Activated CD4-positive, alpha-beta T cell treated with anti-CD3 and anti-CD28 coated beads, Interleukin-2, amount 50 U/mL, for 16 hours (primary cell): ENCODE data around the gene DARS1.
A peak's percentile ranks its signal among the peaks of the same experiment; 100 is the strongest.

Experiments
- DNase-seq: peaks from one replicate; pipeline ENCODE4 v3.0.0-alpha.2; 2020

Gene DARS1

GRCh38 chr2:136014411-136014810 is 29.0 kb upstream of the DARS1 start:
- DNase-seq, result no peak

DNA sequence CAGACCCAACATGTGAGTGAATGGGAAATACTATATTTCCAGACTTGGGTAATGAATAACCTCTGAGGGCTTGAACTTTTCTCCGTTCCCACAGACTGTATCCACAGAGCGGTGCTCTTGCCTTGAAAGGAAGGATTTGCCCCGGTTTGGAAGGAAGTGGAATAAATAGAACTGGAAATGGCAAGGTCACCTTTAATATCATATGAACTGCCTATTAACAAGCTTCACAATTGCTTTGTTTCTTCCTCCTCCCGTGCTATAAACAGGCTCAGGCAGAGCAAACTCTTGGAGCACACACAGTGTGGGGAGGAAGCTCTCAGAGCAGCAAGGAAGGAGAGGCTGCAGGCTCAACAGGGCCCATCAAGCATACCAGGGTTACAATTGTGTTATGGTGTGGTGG is 28.5 kb upstream of the DARS1 start:
- no peak for DNase-seq

DNA sequence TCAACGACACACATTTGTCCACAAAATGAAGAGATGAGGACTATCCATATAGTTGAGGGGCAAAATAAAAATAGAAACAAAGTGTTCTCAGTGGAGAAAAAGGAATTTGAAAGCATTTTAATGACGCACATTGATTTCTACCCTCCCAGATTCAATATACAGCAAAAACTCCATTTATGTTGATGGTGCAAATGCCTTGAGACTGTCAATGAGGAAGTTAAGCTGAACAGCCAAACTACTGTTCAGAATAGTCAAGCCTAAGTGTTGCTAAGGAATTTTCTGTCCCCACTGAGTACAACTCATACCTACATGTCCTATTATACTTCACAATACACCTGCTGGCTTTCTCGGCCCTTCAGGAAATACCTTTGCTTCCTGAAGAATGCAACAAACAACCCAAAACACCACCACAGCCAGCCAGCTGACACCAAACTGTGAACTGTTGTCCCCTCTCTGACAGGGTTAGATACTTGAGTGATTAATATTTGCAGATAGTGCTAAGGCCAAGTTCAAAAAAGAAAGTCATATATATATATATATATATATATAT is 27.8 kb upstream of the DARS1 start:
- no peak for DNase-seq

- no peak for DNase-seq
These were observed 26.9 kb upstream of the DARS1 start for GRCh38 chr2:136012315-136012714.

GRCh38 chr2:136010126-136010525 is 24.7 kb upstream of the DARS1 start:
- DNase-seq, result no peak

GRCh38 chr2:136008205-136008865 is 22.9 kb upstream of the DARS1 start:
- peak; percentile 91 for DNase-seq

DNA sequence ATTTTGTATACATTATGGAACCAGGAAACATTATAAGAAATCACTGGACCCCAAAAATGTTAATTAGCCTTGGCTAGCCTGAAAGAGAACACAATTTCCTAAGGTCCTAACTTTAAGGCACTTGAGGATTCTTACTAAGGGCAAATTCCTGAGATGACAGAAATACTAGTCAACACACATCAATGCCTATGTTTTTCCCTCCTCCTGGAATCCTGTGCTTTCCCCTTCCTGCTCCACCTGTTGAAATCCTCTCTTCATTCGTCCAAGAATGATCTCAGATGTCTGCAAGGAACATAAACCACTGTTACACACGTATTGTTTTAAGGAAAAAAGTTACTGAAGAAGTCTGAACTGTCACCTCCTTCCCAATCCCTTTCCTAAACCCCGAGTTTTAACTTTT is 21.2 kb upstream of the DARS1 start:
- no peak for DNase-seq

DNA sequence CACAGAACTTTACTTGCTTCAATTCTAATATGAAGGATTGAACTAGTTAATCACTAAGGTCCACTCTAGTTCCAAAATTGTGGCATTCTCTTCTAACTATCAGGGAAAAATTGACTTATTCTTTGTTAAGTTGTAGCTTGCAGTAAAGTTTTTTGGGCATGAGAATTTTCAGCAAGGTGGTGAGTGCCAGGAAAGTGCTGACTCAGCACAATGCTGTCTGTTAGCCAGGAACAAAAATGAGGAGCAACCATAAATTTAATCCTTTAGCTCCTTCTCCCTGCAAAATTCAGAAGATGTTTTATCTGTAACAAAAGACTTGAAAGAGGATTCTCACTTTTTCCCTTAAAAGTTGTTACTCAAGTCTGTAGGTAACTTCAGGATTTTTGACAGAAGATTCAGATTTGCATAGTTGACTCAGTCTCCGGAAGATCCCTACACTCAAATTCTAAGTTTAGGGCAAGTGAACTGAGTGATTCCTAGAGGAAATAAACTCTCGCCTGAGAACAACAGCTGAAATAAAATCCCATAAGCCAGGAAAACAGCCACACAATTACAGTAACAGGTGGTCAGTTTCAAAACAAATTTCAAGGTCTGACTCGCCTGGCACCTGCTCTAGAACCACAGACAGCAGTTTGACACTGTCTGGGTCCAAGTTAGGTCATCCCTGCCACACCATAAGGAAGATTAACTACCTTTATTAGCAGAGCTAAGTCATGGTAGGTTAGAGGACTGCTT is 20.2 kb upstream of the DARS1 start:
- DNase-seq, result peak; percentile 62

DNA sequence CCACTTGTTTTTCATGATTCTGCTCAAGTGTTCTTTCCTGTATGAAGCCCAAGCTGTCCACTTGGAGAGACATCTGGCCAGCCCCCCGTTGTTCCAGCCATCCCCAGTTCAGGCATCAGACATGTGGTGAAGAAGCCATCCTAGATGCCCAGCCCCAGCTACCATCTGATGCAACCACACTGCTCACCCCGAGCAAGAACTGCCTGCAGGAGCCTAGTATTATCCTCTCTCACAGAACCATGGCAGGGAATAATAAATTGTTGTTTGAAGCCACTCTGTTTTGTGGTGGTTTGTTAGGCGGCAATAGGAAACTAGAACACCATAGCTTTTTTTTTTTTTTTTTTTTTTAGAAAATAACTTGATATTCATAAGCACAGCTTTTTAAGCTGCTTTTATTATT is 19.5 kb upstream of the DARS1 start:
- no peak for DNase-seq

DNA sequence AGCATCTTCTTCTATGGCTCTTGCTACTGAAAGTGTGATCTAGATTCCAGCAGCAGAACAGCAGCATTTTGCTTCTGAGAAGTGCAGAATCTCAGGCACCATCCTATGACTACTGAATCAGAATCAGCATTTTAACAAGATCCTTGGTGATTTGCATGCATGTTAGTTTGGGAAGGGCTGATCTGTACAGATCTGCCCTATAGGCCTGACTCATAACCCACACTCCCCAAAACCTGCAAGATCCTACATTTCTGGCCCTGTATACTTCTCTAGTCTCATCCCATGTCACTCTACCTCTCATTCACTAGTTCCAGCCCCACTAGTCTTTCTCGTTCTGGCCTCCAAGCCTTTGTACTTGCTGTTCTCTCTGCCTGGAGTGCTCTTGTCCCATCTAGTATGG is 15.7 kb upstream of the DARS1 start:
- DNase-seq, result no peak

DNA sequence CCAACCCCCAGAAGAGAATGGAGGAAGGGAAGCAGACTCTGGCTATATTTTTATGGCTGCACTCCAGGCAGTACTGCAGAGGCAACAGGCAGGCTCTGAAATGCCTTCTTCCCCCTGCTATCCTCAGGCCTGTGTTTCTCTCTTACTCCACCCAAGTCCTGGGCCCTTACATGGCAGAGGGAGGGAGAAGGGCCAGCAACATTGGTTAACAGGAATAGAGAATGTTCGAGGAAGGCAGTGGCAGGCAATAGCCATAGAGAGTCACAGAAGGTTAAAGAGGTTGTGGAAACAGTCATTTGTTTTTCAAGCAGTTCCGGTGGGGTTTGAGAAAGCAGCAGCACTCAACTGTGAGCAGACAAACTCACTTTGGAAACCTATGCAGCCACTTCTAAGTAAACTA is 15.1 kb upstream of the DARS1 start:
- DNase-seq, result no peak

GRCh38 chr2:135999899-136000298 is 14.5 kb upstream of the DARS1 start:
- no peak for DNase-seq

DNA sequence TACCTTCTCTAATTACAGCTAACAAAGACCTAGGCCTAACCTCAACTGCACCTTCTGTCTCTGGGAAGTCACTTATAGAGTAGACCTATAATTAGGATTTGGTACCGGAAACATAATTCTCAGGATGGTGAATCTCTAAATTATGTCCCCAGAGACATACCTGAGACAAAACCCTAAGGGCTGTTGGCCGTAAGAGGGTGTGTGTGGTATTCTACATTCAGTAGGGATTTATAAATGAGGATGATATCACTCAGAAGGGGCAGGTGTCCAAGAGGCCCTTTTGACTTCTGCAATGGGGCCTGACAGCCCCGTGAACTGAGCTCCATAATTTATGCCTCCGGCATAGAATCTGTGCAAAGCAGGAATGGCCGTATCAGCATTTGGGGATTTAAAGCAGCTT is 13.5 kb upstream of the DARS1 start:
- no peak for DNase-seq

- DNase-seq, result no peak
These were observed 12.0 kb upstream of the DARS1 start for GRCh38 chr2:135997380-135997779.

GRCh38 chr2:135996304-135996703 is 10.9 kb upstream of the DARS1 start:
- no peak for DNase-seq

- no peak for DNase-seq
These were observed 8.9 kb upstream of the DARS1 start for GRCh38 chr2:135994281-135994680.

DNA sequence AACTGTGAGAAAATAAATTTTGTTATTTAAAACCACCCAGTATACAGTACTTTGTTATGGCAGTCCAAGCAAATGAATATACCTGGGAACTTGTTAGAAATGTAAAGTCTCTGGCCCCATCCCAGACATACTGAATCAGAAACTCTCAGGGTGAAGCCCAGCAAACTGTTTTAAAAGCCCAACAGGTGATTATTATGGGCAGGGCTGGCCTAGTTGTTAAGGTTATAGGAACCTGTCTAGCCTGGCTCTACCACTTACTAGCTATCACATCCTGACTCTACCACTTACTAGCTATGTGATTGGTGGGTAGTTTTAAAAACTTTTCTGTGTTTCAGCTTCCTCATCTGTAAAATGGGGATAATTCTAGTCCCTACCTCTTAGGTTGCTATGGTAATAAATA is 8.0 kb upstream of the DARS1 start:
- no peak for DNase-seq

- DNase-seq, result no peak
These were observed 6.4 kb upstream of the DARS1 start for GRCh38 chr2:135991861-135992260.

GRCh38 chr2:135987441-135987840 is 2.0 kb upstream of the DARS1 start:
- DNase-seq, result no peak

- no peak for DNase-seq
These were observed 1.1 kb upstream of the DARS1 start for GRCh38 chr2:135986507-135986906.

DNA sequence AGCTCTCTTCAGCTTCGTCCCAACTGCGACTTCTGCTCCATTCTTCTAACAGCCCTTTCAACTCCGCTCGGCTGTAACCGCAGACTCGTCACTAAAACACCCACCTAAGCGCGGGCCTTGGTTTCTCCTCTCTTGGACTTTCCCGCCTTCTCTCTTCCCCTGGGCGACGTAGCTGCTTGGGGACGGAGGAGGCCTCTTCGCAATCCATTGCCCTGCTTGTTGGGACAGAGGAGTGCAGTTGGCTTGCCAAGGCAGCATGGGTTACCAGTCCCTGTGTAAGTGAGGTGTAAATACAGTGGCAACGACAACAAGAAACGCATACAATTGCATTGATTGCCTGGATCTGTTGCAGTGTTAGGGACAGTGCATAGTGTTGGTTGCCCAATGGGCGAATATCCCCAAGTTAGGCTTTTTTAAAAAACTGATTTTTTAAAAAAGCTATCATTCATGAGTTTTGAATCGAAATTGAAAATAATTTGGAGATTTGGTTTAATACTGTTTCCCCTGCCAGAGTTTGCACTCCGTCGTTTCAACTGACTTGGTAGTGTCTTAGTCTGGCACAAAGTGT is 484 bp upstream of the DARS1 start:
- peak; percentile 77 for DNase-seq

GRCh38 chr2:135984199-135985017 is 1.0 kb downstream of the DARS1 start:
- no peak for DNase-seq

GRCh38 chr2:135980434-135981079 is 4.9 kb downstream of the DARS1 start:
- DNase-seq, result no peak
